Measurements from ENCODE around the gene S1PR2.
"Not testable (repeated sequence)": the region's sequence is repeated elsewhere in the genome, so short reads cannot be mapped to it uniquely, and the experiment has no call there.

Gene S1PR2

GRCh38 chr19:10252707-10253106 is 21.6 kb upstream of the S1PR2 start:
- no peak for DNase-seq (ENCODE audit: low spot score)

- peak; percentile 88 for DNase-seq (ENCODE audit: low spot score)
These were observed 20.9 kb upstream of the S1PR2 start, which contains the start of gene MRPL4 for GRCh38 chr19:10251792-10252694. MRPL4 (plus strand) TSS chr19:10252214; CDS start chr19:10252254, 40 bp downstream.

DNA sequence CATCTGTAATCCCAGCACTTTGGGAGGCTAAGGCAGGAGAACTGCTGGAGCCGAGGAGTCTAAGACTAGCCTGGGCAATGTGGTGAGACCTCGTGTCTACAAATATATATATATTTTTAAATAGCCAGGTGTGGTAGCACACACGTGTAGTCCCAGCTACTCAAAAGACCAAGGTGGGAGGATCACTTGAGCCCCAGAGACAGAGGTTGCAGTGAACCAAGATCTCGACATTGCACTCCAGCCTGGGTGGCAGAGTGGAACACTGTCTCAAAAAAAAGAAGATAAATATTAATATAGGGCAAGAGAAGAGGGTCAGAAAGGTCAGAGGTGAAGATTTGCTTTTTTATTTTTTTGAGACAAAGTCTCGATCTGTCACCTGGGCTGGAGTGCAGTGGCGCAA is 15.4 kb upstream of the S1PR2 start:
- DNase-seq (ENCODE audit: low spot score), result no peak

DNA sequence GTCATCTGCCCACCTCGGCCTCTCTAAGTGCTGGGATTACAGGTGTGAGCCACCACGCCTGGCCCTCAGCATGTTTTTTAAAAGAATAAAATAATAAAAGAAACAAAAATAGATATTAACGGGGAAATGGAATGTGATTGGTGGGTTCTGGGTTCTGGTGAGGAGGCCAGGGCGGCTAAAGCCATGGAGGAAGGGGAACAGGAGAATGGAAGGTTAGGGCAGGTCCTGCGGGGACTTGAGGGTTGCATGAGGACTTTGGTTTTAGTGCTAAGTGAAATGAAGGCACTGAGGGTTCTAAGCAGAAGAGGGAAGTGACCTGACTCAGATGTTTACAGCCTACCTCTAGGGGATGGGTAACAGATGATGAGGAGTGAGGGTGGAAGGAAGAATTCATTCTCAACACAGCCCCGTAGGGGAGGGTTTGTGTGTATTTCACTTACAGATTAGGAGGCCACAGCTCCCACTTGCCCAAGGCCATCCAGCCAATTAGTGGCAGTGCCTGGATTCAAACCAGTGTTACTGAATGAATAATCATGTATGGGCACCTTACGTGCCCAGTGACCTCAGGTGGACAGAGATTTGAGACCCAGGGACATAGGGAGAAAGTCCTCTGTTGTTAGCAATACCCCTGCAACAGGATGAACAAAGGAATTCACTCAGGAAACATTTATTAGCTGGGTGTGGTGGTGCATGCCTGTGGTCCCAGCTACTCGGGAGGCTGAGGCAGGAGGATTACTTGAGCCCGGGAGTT is 14.2 kb upstream of the S1PR2 start:
- DNase-seq (ENCODE audit: low spot score), result no peak

DNA sequence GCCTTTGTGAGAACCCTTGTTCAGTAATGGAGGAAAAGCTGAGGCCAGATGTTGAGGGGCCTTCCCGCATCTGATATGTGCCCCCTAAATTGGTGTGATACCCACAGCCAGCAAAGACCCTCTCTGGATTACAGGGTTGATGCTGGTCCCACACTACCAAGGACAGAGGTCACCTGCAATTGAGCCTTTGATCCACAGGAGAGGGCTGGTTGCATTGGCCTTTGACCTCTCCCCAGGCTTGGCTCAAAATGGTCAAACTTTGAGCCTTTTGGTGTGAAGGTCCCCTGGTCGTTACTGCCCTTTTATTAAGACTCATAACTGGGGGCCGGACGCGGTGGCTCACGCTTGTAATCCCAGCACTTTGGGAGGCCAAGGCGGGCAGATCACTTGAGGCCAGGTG is 12.5 kb upstream of the S1PR2 start:
- no peak for DNase-seq (ENCODE audit: low spot score)

DNA sequence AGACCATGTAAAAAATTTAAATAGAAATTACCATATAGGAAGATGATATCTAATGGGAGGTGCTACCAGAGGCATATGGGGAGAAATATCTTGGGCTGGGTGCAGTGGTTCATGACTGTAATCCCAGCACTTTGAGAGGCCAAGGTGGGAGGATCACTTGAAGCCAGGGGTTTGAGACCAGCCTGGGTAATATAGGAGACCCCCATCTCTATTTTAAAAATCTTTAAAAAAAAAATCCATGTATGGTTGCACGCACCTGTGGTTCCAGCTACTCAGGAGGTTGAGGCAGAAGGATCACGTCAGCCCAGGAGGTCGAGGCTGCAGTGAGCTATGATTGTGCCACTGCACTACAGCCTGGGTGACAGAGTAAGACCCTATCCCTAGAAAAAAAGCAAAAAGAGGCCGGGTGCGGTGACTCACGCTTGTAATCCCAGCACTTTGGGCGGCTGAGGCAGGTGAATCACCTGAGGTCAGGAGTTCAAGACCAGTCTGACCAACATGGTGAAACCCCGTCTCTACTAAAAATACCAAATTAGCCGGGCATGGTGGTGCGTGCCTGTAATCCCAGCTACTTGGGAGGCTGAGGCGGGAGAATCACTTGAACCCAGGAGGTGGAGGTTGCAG is 10.8 kb upstream of the S1PR2 start:
- not testable (repeated sequence) for DNase-seq (ENCODE audit: low spot score)

GRCh38 chr19:10238172-10238783 is 7.1 kb upstream of the S1PR2 start:
- DNase-seq (ENCODE audit: low spot score), result peak; percentile 43

GRCh38 chr19:10237702-10238101 is 6.6 kb upstream of the S1PR2 start:
- DNase-seq (ENCODE audit: low spot score), result no peak

DNA sequence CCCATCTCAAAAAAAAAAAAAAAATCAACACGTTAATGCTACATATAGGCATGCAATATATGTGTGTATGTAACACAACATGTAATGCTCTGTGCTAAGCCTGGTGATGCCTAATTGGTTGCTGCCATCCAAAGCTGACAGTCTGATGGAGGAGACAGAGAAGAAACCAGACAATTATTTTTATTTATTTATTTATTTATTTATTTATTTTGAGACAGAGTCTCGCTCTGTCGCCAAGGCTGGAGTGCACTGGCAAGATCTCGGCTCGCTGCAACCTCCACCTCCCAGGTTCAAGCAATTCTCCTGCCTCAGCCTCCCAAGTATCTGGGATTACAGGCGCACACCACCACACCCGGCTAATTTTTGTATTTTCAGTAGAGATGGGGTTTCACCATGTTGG is 4.3 kb upstream of the S1PR2 start:
- not testable (repeated sequence) for DNase-seq (ENCODE audit: low spot score)

DNA sequence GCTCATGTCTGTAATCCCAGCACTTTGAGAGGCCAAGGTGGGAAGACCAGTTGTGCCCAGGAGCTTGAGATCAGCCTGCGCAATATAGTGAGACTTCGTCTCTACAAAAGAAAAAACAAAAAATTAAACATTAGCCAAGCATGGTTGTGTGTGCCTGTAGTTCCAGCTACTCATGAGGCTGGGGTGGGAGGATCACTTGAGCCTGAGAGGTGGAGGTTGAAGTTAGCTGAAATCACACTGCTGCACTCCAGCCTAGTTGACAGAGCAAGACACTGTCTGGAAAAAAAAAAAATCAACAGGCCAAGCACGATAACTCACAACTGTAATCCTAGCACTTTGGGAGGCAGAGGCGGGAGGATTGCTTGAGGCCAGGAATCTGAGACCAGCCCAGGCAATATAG is 3.9 kb upstream of the S1PR2 start:
- DNase-seq (ENCODE audit: low spot score), result no peak

DNA sequence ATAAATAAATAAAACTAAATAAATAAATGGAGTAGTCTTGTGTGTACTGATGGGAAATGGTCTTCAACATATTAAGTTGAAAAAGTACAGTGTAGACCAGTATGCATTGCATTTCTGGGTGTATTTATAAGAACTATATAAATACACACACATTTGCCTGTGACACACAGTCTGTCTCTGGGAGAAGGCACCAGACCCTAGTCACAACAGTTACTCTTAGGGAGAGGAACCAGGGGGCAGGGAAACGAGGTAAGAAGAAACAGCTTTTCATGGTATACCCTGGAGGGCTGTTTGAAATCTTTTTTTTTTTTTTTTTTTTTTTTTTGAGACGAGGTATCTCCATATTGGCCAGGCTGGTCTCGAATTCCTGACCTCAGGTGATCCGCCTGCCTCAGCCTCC is 2.8 kb upstream of the S1PR2 start:
- no peak for DNase-seq (ENCODE audit: low spot score)

DNA sequence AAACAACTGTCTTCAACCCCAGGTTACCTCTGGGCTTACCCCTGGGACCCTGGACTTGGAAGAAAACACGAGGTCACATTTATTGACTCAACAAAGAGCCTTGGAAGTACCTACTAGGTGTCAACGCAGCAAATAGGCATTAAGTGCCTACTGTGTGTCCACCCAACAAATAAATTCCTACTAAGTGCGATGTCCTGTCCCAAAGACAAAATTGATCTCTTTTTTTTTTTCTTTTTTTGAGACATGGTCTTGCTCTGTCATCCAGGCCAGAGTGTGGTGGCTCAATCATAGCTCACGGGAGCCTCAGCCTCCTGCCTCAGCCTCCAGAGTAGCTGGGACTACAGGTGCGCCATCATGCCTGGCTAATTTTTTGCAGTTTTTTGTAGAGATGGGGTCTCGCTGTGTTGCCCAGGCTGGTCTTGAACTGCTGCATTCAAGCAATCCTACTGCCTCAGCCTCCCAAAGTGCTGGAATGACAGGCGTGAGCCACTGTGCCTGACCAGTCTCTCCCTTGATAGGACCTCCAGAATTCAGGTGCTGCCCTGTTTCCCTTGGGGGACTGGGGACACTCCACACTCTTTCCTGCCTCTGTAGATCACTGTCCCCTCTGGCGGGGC is 589 bp upstream of the S1PR2 start:
- DNase-seq (ENCODE audit: low spot score), result no peak

- DNase-seq (ENCODE audit: low spot score), result no peak
These were observed 814 bp downstream of the S1PR2 start for GRCh38 chr19:10230173-10230860.

GRCh38 chr19:10228920-10229319 is 2.2 kb downstream of the S1PR2 start:
- peak; percentile 83 for DNase-seq (ENCODE audit: low spot score)

GRCh38 chr19:10228393-10228792 is 2.7 kb downstream of the S1PR2 start:
- no peak for DNase-seq (ENCODE audit: low spot score)

DNA sequence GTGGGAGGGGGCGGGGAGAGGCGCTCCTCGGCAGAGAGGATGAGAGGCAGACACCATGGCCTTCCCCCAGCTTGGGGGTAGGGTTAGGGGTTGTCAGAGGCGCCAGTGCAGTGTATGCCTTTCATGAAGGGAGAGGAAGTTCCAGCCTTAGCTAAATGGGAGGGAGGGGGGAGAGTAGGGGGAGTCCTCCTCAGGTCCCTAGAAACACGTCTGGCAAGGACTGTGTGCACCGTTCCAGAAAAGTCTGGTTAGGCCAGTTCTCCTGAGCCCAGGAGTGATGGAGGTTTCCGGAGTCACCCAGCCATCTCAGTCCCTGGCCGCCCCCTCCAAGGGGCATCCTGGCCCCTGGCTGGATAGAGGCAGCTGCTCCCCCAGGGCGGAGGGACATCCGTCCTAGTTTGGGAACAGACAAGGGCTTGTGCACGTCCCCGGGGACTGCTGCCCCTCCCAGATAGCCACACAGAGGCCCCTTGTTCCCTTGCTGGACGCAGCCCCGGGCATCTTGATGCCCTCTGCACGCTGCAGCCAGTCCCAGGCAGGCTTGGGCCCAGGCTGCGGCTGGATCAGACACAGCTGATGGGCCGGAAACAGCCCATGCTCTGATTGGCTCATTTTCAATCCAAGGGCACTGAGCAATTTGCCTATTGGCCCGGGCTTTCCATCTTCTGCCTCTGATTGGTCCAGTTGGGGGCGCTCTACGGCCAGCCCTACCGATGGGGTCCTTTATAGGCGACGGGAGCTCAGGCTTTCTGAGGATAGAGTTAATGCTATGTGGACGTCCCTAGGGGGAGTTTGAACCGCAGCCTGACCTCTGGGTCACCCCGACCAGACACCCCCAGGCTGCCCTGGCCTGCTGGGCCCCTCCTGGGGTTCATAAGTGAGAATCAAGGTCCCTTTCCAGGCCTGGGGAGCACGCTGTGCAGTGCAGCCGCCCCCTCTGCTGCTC is 3.8 kb downstream of the S1PR2 start:
- no peak for DNase-seq (ENCODE audit: low spot score)

DNA sequence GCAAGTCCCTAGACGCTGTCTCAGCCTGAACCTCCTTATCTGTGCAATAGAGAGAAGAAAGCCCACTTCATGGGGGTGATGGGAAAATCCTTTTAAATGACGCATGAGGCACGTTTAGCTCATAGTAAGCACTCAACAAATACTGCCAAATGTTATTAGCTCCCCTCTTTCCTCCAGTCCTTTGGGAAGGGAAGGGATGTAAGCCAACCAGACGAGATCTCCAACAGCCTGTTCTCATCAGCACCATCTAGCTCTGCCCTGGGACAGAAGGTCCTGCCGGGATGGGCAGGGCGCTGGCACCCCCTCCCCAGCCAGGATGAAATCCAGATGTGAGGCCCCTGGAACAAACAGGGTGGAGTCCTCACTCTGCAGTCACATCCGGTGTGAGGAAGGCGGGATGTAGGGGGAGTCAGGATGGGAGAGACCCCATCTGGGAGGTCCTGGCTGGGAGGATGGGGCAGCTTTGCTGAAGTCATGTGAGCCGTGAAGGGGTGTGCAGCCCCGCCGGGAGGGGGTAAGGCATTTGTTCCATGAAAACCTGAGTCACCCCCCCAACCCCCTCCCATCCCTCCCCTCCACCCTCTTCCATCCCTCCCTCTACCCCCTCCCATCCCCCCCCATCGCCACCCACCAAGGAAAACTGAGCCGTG is 4.6 kb downstream of the S1PR2 start:
- no peak for DNase-seq (ENCODE audit: low spot score)

- no peak for DNase-seq (ENCODE audit: low spot score)
These were observed 5.1 kb downstream of the S1PR2 start for GRCh38 chr19:10226021-10226375.

- no peak for DNase-seq (ENCODE audit: low spot score)
These were observed 6.8 kb downstream of the S1PR2 start for GRCh38 chr19:10224337-10224736.

Data from HuH-7 (cell line).